Adrenal gland (tissue), 5 donors: ENCODE results near the gene TMEM59.

ENCODE experiments used
- CTCF ChIP-seq, 6 experiments: fragments of 450-650 bp in 4 of 6; fragments of 200-600 bp in 2 of 6; sonication (generic) in 1 of 6; IDR thresholded peaks; 1 replicate in 5 of 6; 2 replicates in 1 of 6; pipeline versions ENCODE4 v1.5.1 to v1.8.0; 2016 to 2021; ENCODE audit warnings: antibody characterized with exemption in 6 of 6, mild to moderate bottlenecking in 2 of 6, moderate library complexity in 1 of 6
- POLR2A ChIP-seq, 2 donors: fragments of 450-650 bp; IDR thresholded peaks; one replicate each; pipeline ENCODE4 v1.6.1; 2017; ENCODE audit warnings: antibody characterized with exemption in 2 of 2, mild to moderate bottlenecking in 2 of 2, moderate library complexity in 1 of 2
- donor health status: DM: no; HTN: no; CAD: no.

GRCh38 chr1:54014009-54014629 is 38.9 kb downstream of the TMEM59 start:
- no peak for TF ChIP-seq CTCF (IDR thresholded peaks at IDR 0.05)
- TF ChIP-seq POLR2A (IDR thresholded peaks at IDR 0.05) = no peak
